MCF 10A (cell line): ENCODE results near the gene MAP3K8. TPM values are rescaled to one million over a fixed set of nuclear protein-coding genes. Genes with fewer than 3 reads are reported as not detected.
"Not testable (repeated sequence)": the region's sequence is repeated elsewhere in the genome, so short reads cannot be mapped to it uniquely, and the experiment has no call there.

ENCODE experiments used
- BruUV-seq: library from RNA; stranded (reverse); fragments of 400-500 nt; replicated peaks from 2 replicates; lab custom pipeline; 2021; lab: Mats Ljungman, UMichigan
- CTCF ChIA-PET: fragments of 300-600 bp; sonication (Branson Sonifier 250); formaldehyde crosslinking; extraction: SDS; loops from one replicate; lab custom pipeline; 2021; ENCODE audit warnings: antibody characterized with exemption, inconsistent platforms; lab: Yijun Ruan, JAX
- POLR2A ChIA-PET: fragments of 300-600, 350-650 bp; sonication (Branson Sonifier 250); formaldehyde crosslinking; extraction: SDS; loops from one replicate; lab custom pipeline; 2020; ENCODE audit warnings: antibody characterized with exemption, inconsistent platforms; lab: Yijun Ruan, JAX
- DNase-seq: peaks from one replicate; pipeline ENCODE4 v3.0.0-alpha.2; 2018; ENCODE audit not compliant: unreplicated experiment
- H3K27ac Mint-ChIP-seq: one replicate; pipeline ENCODE4 v1.8.0; 2022; ENCODE audit warnings: mild to moderate bottlenecking, low read depth, mixed read lengths; ENCODE audit not compliant: unreplicated experiment
- H3K27me3 Mint-ChIP-seq: one replicate; pipeline ENCODE4 v1.8.0; 2022; ENCODE audit warnings: mixed read lengths; ENCODE audit not compliant: insufficient read depth, unreplicated experiment
- H3K36me3 Mint-ChIP-seq: one replicate; pipeline ENCODE4 v1.8.0; 2022; ENCODE audit warnings: mild to moderate bottlenecking, moderate library complexity, mixed read lengths; ENCODE audit not compliant: insufficient read depth, unreplicated experiment
- H3K4me1 Mint-ChIP-seq: one replicate; pipeline ENCODE4 v1.8.0; 2022; ENCODE audit warnings: mixed read lengths; ENCODE audit not compliant: insufficient read depth, unreplicated experiment
- H3K4me3 Mint-ChIP-seq: one replicate; pipeline ENCODE4 v1.8.0; 2022; ENCODE audit warnings: mild to moderate bottlenecking, moderate library complexity, mixed read lengths; ENCODE audit not compliant: unreplicated experiment
- H3K9me3 Mint-ChIP-seq: one replicate; pipeline ENCODE4 v1.8.0; 2022; ENCODE audit warnings: mixed read lengths; ENCODE audit not compliant: unreplicated experiment
- CTCF ChIP-seq: fragments of 200-600 bp; IDR thresholded peaks from one replicate; pipeline ENCODE4 v1.8.0; 2022; ENCODE audit warnings: antibody characterized with exemption, mild to moderate bottlenecking; ENCODE audit not compliant: unreplicated experiment
- intact Hi-C: fragments of 100-400 bp; cut with micrococcal nuclease; formaldehyde crosslinking; loops from 2 replicates; pipeline ENCODE4 v1.14.1; 2022
- total RNA-seq: library from RNA; stranded (reverse); gene quantifications from 2 replicates; pipeline ENCODE4 v1.2.3, GENCODE V29; 2022

The MAP3K8 gene
- total RNA-seq, 1 experiment from 2014 or later, result 1.5 TPM

DNA sequence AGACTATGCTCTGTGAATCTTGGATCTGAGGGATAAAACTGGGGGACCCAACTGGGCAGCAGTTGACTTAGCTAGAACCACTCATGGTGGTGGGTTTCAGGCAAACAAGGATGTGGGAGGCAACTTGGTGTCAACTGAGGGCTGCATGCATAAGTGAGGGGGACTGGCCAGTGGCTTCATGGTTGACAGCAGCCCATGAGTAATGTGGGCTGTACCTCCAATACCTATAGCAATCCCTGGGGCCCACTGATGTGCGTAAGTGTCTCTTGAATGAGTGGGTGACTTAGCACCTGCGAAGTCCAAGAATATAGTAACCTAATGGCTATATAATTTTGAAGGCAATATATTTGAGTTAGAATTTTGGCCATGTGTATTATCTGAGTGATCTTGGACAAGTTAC is 13.7 kb upstream of the MAP3K8 start:
- no peaks in the 10 kb centered on the region for H3K9me3 Mint-ChIP-seq
- H3K4me3 Mint-ChIP-seq, result no peak overlapping the region
- no TSS peak for BruUV-seq
- no peaks in the 10 kb centered on the region for H3K27me3 Mint-ChIP-seq
- CTCF ChIA-PET, result interaction anchor here (1.5 kb wide), 1 partner anchor 114 kb away, joined by 3 read pairs; no protein-coding TSS in a partner anchor
- intact Hi-C loops, result no loop called here
- H3K36me3 Mint-ChIP-seq, result no peaks in the 10 kb centered on the region
- no peak for TF ChIP-seq CTCF
- DNase-seq, result no peak
- no peak overlapping the region for H3K27ac Mint-ChIP-seq
- POLR2A ChIA-PET, result no interaction called here
- peaks cover 15% of the 10 kb centered on the region for H3K4me1 Mint-ChIP-seq

DNA sequence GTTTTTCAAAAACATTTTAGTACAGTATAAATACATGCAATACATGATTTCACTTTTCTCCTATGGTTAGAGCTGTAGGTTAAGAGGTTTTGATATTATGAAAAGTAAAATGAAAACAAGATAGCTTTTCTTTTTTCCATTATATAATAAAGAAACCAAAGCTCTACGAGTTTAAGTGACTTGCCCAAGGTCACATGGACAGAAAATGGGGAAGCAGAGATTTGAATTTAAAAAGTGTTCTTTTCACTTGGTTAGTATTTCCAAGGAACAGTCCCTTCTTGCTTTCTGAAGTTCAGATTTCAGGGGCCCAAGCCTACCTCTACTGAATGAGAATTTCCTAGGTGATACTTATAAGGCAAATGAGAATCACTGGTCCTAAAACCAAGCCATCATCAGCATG is 13.2 kb upstream of the MAP3K8 start:
- no peak overlapping the region for H3K27ac Mint-ChIP-seq
- TF ChIP-seq CTCF, result no peak
- no peak overlapping the region for H3K4me3 Mint-ChIP-seq
- peaks cover 15% of the 10 kb centered on the region for H3K4me1 Mint-ChIP-seq
- no peaks in the 10 kb centered on the region for H3K9me3 Mint-ChIP-seq
- ChIA-PET POLR2A (no interaction called here), CTCF (interaction anchor here (0.9 to 1.5 kb wide), 2 partner anchors 10 to 114 kb away, joined by 3 to 4 read pairs; no protein-coding TSS in a partner anchor)
- DNase-seq, result no peak
- H3K36me3 Mint-ChIP-seq, result no peaks in the 10 kb centered on the region
- BruUV-seq, result no TSS peak
- no peaks in the 10 kb centered on the region for H3K27me3 Mint-ChIP-seq
- intact Hi-C loops, result no loop called here

DNA sequence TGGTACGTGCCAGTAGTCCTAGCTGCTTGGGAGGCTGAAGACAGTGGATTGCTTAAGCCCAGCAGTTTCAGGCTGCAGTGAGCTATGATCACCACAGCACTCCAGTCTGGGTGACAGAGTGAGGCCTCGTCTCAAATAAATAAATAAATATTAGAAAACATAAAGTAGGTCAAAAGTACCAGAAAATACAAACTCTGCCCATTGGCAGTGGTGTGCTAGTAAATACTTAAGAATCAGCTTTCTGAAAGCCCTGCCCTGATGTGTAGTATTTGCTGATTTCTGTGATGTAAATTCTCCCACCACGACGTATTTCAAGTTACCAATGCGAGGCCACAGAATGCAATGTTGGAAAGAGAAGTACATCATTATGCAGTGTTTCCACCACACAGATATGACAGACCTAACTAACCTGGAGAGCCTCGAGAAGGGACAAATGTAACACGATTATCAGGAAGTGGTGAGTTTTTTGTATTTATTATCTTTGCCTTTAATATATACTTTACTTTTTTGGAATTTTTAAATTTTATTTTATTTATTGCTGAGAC is 11.8 kb upstream of the MAP3K8 start:
- Mint-ChIP-seq H3K36me3 (no peaks in the 10 kb centered on the region), H3K4me3 (no peak overlapping the region), H3K27me3 (no peaks in the 10 kb centered on the region), H3K9me3 (no peaks in the 10 kb centered on the region), H3K4me1 (peaks cover 15% of the 10 kb centered on the region), H3K27ac (no peak overlapping the region)
- TF ChIP-seq CTCF, result no peak
- no TSS peak for BruUV-seq
- intact Hi-C loops, result no loop called here
- POLR2A ChIA-PET, result interaction anchor here (0.6 to 1.3 kb wide), 3 partner anchors 25 to 72 kb away, joined by 3 to 4 read pairs (median 3); no protein-coding TSS in a partner anchor
- no peak for DNase-seq
- CTCF ChIA-PET, result interaction anchor here (0.7 kb wide), 1 partner anchor 159 kb away, joined by 3 read pairs; no protein-coding TSS in a partner anchor

DNA sequence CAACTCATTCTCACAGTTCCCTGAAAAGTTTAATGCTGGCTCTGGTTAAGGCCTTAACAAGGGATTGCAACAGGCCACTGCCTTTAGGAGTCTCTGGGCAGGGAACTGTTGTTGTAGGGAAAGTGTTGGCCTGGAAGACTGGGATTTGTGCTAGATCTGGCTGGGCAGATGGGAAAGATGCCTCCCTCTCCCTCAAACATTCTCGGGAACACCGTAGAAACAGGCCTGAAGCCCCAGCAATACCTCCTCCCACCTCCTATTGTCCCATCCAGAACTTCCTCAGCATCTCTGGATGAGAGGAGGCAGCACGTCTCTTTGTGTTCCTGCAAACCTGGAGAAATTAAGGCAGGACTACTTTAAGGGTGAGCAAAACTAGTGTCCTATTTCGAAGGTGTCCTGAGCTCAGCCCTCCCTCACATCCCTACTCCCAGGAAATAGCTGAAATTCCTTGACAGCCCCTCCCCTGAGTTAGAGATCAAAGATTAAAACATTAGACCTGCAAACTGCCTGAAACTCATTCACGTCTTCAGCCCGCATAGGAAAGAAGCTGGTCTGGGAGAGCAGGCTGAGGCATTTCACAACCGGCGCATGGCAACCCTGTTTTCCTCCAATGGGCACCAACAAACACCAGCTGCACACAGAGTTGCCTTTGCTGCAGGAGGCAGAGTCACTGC is 10.9 kb upstream of the MAP3K8 start:
- peak; percentile 76 for DNase-seq
- BruUV-seq, result no TSS peak
- H3K36me3 Mint-ChIP-seq, result no peaks in the 10 kb centered on the region
- peak overlapping the region; percentile 88 for H3K27ac Mint-ChIP-seq
- H3K4me3 Mint-ChIP-seq, result no peak overlapping the region
- intact Hi-C loops, result no loop called here
- no peaks in the 10 kb centered on the region for H3K9me3 Mint-ChIP-seq
- peaks cover 15% of the 10 kb centered on the region for H3K4me1 Mint-ChIP-seq
- ChIA-PET POLR2A (interaction anchor here (0.7 to 1.7 kb wide), 6 partner anchors 8 to 69 kb away, joined by 3 to 12 read pairs (median 4); partner anchors contain the start of gene MAP3K8), CTCF (interaction anchor here (1.2 kb wide), 1 partner anchor 168 kb away, joined by 4 read pairs; no protein-coding TSS in a partner anchor)
- no peaks in the 10 kb centered on the region for H3K27me3 Mint-ChIP-seq
- no peak for TF ChIP-seq CTCF

- intact Hi-C loops, H3K4me3 Mint-ChIP-seq, H3K9me3 Mint-ChIP-seq, BruUV-seq, DNase-seq, H3K36me3 Mint-ChIP-seq, H3K27me3 Mint-ChIP-seq: not testable (repeated sequence)
- Mint-ChIP-seq H3K27ac (peak overlapping the region; percentile 88), H3K4me1 (peaks cover 15% of the 10 kb centered on the region)
- ChIA-PET POLR2A (interaction anchor here (0.7 to 1.7 kb wide), 5 partner anchors 8 to 31 kb away, joined by 3 to 12 read pairs (median 4); partner anchors contain the start of gene MAP3K8), CTCF (interaction anchor here (1.2 kb wide), 1 partner anchor 167 kb away, joined by 4 read pairs; no protein-coding TSS in a partner anchor)
These were observed 10.2 kb upstream of the MAP3K8 start for GRCh38 chr10:30423655-30424275.
